Heart left ventricle (tissue), 16 donors: ENCODE measurements around the gene CDC34. TPM values are rescaled to one million over a fixed set of nuclear protein-coding genes. Genes with fewer than 3 reads are reported as not detected.
A peak's percentile ranks its signal among the peaks of the same experiment; 100 is the strongest.

Experiments
- ATAC-seq, 4 donors: fragments of 200-7000 bp; cut with Tn5 transposase; one replicate each; pipeline ENCODE4 v1.9.1; 2020 to 2022; ENCODE audit warnings: moderate library complexity in 4 of 4, mild to moderate bottlenecking in 3 of 4, moderate number of reproducible peaks in 1 of 4
- DNase-seq, 5 donors: peaks; one replicate each; pipeline ENCODE4 v3.0.0-alpha.2; 2020
- H3K27ac ChIP-seq, 12 donors: fragments of 200-600 bp; sonication (generic) in 4 of 12; one replicate each; pipeline versions ENCODE4 v1.5.0 to v1.8.0; 2016 to 2022; ENCODE audit warnings: mild to moderate bottlenecking in 2 of 12
- H3K27me3 ChIP-seq, 9 donors: fragments of 200-600 bp; sonication (generic) in 2 of 9; one replicate each; pipeline versions ENCODE4 v1.5.1 to v1.8.0; 2016 to 2022; ENCODE audit warnings: mild to moderate bottlenecking in 3 of 9
- H3K36me3 ChIP-seq, 9 donors: fragments of 200-600 bp; sonication (generic) in 2 of 9; one replicate each; pipeline versions ENCODE4 v1.5.0 to v1.8.0; 2018 to 2022; ENCODE audit warnings: mild to moderate bottlenecking in 2 of 9
- H3K4me1 ChIP-seq, 12 donors: fragments of 200-600 bp; sonication (generic) in 4 of 12; one replicate each; pipeline versions ENCODE4 v1.5.0 to v1.8.0; 2016 to 2022; ENCODE audit warnings: mild to moderate bottlenecking in 3 of 12
- H3K4me3 ChIP-seq, 12 donors: fragments of 200-600 bp; sonication (generic) in 4 of 12; one replicate each; pipeline versions ENCODE4 v1.5.0 to v1.8.0; 2017 to 2022; ENCODE audit warnings: mild to moderate bottlenecking in 9 of 12, moderate library complexity in 4 of 12
- H3K9me3 ChIP-seq, 12 donors: fragments of 200-600 bp; sonication (generic) in 4 of 12; one replicate each; pipeline versions ENCODE4 v1.5.0 to v1.8.0; 2016 to 2022; ENCODE audit warnings: mild to moderate bottlenecking in 1 of 12
- POLR2A ChIP-seq, 2 donors: fragments of 450-650 bp; IDR thresholded peaks; one replicate each; pipeline ENCODE4 v1.6.1; 2017; ENCODE audit warnings: antibody characterized with exemption in 2 of 2, mild to moderate bottlenecking in 2 of 2, moderate library complexity in 2 of 2
- WGBS, 4 donors: extraction: QIAGEN DNeasy Blood & Tissue Kit in 2 of 4; methylation state at CpG; one replicate each; pipeline versions ENCODE4 v1.1.5 to v1.1.7; 2013 to 2018; 5-methylcytosine and 5-hydroxymethylcytosine counted together
- intact Hi-C, 10 donors: fragments of 100-400 bp; cut with DNase I; formaldehyde crosslinking; loops; one replicate each; pipeline versions ENCODE4 v1.11.1 to v1.14.2; 2022
- polyA plus RNA-seq, 2 donors: library from polyadenylated mRNA; stranded (reverse); fragments of 200-250 nt; gene quantifications; one replicate each; pipeline ENCODE4 v1.2.3, GENCODE V29; 2013
- total RNA-seq, 9 donors: library from RNA; depleted of rRNA in 2 of 9; stranded (reverse); fragments of >200 nt in 2 of 9; fragmentation: NEBNext Ultra II Directional in 3 of 9; extraction: Animal tissue kit (Norgen Biotek cat#: 25700) in 3 of 9; gene quantifications; one replicate each; pipeline versions ENCODE4 v1.1.0 to v1.2.4, GENCODE V29; 2016 to 2023
- TF ChIP-seq, protein P1 (sequence below), 12 donors: fragments of 200-600 bp; sonication (generic) in 4 of 12; IDR thresholded peaks; one replicate each; pipeline versions ENCODE4 v1.5.0 to v1.8.0; 2018 to 2022; ENCODE audit warnings: antibody characterized with exemption in 12 of 12, mild to moderate bottlenecking in 5 of 12
- donor health status: ischemic (EF 13 %, LVEDD 7.1; RV severe dilation, severe dysfunction).
- donor health status: healthy with polysubstance abuse.
- donor health status: DM: no; HTN: yes; CAD: no.
- donor health status: DM: no; HTN: no; CAD: no.
- donor health status: ischemic (EF 25% LVEDD 6.9; RV normal size, moderate dysfunction).
- donor health status: ischemic (EF 25% LVEDD 5.7; RV mildly dilated, moderate dysfunction).
- donor health status: healthy.
- donor health status: DM: yes; HTN: yes; CAD: no.
- donor health status: ischemic (EF 35%, LVEDD 5.7; RV mildly dilated, moderate dysfunction).
- donor health status: nonischemic (EF 11% LVEDD 7.7; RV severe dilation, severe dysfunction).
- donor health status: DM: yes; HTN: yes; CAD: no.
- donor health status: PGD.
- donor health status: ischemic (EF 29% LVEDD 5.4; RV normal size, mild dysfunction).
- donor health status: nonischemic (EF 23%, LVEDD 6.1; RV moderate dilation, normal function).

Gene CDC34
- total and polyA plus RNA-seq, 11 donors, result 61.9 to 200 (median 99.9) TPM

DNA sequence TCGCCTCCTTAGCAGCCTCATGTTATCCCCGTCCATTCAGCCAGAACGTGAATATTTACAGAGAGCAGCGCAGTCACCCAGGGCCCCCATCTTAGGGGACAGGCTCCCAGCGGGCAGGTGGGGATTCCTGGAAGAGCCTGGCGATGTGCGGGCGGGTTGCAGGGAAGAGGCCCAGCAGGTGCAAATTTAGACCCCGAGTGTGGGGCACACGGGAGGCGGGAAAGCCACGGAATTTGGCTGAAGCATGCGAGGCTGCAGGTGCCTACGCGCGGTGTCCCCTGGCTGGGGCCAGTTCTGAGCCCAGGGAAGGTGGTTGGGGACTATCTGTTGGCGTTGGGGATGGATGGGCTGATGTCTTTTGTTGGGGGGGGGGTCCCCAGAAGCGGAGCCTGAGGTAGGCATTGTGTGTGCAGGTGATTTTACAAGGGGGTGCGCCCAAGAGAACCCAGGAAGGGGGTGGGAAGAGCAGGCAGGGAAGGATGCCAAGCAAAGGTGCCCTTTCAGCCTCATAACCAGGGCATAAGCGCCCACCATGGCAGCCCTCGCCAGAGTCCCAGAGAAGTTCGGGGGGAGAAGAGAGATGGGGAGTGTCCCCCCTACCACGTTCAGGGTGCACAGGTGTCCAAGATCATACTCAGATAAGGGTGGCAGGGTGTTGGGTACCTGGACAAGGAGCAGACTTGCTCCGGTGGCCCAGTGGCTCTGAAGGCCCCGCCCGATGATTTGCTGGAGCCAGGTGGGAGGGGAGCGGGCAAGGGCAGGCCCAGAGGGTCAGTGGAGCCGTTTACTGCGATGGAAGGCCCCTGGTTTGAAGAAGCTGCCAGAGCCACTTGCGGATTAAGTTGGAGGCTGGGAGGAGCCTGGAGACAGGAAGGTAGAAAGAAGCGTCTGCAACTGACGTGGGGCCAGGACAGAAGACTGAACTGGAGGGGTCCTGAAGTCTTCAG is 23.1 kb upstream of the CDC34 start:
- no peak for ATAC-seq
- H3K4me1 ChIP-seq, result peaks cover 6 to 51% (median 26%) of the 10 kb centered on the region in 12 donors
- peak in 1 of 5 donors; percentile 32 for DNase-seq
- no peak for TF ChIP-seq POLR2A (IDR thresholded peaks at IDR 0.05)
- TF ChIP-seq, protein P1, sequence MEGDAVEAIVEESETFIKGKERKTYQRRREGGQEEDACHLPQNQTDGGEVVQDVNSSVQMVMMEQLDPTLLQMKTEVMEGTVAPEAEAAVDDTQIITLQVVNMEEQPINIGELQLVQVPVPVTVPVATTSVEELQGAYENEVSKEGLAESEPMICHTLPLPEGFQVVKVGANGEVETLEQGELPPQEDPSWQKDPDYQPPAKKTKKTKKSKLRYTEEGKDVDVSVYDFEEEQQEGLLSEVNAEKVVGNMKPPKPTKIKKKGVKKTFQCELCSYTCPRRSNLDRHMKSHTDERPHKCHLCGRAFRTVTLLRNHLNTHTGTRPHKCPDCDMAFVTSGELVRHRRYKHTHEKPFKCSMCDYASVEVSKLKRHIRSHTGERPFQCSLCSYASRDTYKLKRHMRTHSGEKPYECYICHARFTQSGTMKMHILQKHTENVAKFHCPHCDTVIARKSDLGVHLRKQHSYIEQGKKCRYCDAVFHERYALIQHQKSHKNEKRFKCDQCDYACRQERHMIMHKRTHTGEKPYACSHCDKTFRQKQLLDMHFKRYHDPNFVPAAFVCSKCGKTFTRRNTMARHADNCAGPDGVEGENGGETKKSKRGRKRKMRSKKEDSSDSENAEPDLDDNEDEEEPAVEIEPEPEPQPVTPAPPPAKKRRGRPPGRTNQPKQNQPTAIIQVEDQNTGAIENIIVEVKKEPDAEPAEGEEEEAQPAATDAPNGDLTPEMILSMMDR (IDR thresholded peaks at IDR 0.05), result no peak
- WGBS, 4 donors, result 60 to 74% (median 65%) methylated on average over 29 to 32 of the region's 32 CpGs
- no peaks in the 10 kb centered on the region for H3K27me3 ChIP-seq
- intact Hi-C loops, result no loop called here
- peak overlapping the region; percentile 70 to 100 (median 90) for H3K4me3 ChIP-seq
- peak overlapping the region in 4 of 12 donors; percentile 91 to 99 (median 94) for H3K27ac ChIP-seq
- peaks cover 0 to 10% (median 8%) of the 10 kb centered on the region in 9 donors for H3K36me3 ChIP-seq
- H3K9me3 ChIP-seq, result no peaks in the 10 kb centered on the region

DNA sequence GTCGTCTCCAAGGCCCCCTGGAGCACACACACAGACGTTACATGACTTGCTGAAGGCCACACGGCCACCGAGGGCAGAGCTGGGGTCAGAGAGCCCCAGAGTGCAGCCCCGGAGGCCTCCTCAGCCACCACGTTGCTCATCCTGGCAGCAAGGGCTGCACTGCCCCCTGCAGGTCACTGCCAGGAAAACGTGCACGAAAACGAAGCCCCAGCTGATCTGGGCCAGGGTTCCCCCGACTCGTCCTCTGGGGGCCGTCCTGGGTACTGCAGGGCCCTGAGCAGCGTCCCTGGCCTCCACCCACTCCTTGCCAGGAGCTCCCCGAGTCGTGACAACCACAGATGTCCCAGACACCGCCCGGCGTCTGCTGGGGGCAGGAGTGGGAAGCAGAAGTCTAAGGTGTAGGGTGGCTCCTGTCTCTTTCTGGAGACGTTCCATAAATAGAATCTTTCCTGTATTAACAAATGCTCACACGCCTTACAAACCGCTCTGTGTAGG is 20.9 kb upstream of the CDC34 start:
- peaks cover 0 to 14% (median 8%) of the 10 kb centered on the region in 9 donors for H3K36me3 ChIP-seq
- peaks cover 6 to 51% (median 26%) of the 10 kb centered on the region in 12 donors for H3K4me1 ChIP-seq
- peak in 3 of 4 donors; percentile 0 to 7 (median 1) for ATAC-seq
- H3K27me3 ChIP-seq, result no peaks in the 10 kb centered on the region
- H3K4me3 ChIP-seq, result peak overlapping the region in 8 of 12 donors; percentile 12 to 45 (median 34)
- DNase-seq, result peak; percentile 71 to 86 (median 75)
- intact Hi-C loops, result no loop called here
- H3K9me3 ChIP-seq, result no peaks in the 10 kb centered on the region
- peak overlapping the region in 11 of 12 donors; percentile 10 to 90 (median 76) for H3K27ac ChIP-seq
- WGBS, 4 donors, result 13 to 28% (median 25%) methylated on average over 11 to 21 of the region's 21 CpGs
- TF ChIP-seq, protein P1 (IDR thresholded peaks at IDR 0.05), result peak; percentile 64 to 97 (median 91)
- TF ChIP-seq POLR2A (IDR thresholded peaks at IDR 0.05), result no peak

DNA sequence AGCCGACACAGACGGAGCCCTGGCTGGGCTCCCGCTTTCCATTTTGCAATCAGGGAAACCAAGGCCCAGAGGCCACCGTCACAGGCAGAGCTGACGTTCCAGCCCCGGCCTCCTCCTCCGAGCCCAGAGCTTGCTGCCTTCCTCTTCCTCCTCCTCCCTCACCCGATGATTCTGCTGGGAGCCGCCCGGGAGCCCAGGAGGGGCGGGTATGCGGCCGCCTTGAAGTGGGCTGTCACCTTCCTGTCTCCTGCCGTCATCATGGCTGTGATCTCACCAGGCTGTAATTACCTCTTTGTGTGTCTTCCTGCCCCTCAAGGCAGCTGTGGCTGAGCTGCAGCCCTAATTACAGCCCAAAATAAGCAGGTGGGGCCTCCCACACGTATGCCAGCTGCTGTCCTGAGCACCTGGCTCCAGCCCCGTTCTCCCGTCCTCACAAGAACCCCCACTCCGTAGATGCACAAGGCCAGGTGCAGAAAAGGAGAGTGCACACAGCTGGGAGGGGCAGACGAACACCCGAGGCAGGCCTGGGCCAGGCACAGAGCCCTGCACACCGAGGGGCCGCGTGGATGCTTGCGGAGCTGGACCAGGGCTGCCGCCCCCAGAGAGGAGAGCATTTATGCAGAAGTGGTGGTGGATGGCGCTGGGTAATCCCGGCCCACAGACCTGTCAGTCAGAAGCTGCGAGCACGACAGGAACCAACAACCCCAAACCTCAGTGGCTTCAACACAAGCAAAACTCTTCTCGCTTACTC is 20.3 kb upstream of the CDC34 start:
- peak in 1 of 4 donors; percentile 36 for ATAC-seq
- TF ChIP-seq POLR2A (IDR thresholded peaks at IDR 0.05), result no peak
- TF ChIP-seq, protein P1 (IDR thresholded peaks at IDR 0.05), result no peak
- 56 to 70% (median 62%) methylated on average over 30 of the region's 30 CpGs for WGBS, 4 donors
- intact Hi-C loops, result no loop called here
- no peaks in the 10 kb centered on the region for H3K27me3 ChIP-seq
- peak in 4 of 5 donors; percentile 44 to 77 (median 68) for DNase-seq
- H3K9me3 ChIP-seq, result no peaks in the 10 kb centered on the region
- peaks cover 6 to 49% (median 24%) of the 10 kb centered on the region in 12 donors for H3K4me1 ChIP-seq
- peaks cover 0 to 14% (median 8%) of the 10 kb centered on the region in 9 donors for H3K36me3 ChIP-seq
- H3K27ac ChIP-seq, result peak overlapping the region in 11 of 12 donors; percentile 10 to 90 (median 76)
- peak overlapping the region in 8 of 12 donors; percentile 12 to 45 (median 34) for H3K4me3 ChIP-seq
